CMK (cell line): ENCODE measurements around the gene TNFAIP2.

Source experiments
- DNase-seq: peaks from one replicate; pipeline ENCODE4 v3.0.0-alpha.2; 2010; ENCODE audit warnings: low read depth

Gene TNFAIP2

DNA sequence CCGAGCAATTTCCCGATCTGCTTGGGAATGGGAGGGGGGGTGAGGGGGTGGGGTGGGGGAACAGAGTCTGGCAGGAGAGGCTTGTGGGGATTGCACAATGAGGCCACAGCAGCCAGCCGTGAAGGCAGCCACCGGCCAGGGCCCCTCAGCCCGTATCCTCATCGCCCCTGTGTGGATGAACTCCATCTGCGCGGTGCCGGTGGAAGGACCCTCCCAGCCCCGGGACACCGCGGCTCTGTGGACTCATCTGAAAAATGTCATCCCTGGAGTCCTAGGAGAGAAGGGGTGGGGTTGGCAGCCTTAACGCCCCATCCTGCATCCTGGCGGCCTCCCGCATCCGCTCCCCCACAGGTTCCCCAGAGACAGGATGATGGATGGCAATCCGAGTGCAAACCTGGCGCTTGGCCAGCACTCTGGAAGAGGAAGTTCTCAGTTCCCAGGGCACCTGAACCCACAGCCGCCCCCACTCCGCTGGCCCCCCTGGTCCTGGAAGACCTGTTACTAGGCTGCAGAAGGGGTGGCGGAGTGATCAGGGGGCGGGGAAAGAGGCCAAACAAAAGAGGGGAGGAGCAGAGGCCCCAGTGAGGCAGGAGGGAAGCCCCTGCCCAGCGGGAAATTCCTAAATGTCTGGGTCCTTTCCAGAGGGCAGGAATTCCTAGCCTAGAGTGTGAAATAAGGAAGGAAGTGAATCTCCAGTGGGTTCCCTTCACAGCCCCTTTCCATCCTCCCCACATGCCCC lies 1.2 kb upstream of the TNFAIP2 start:
- peak; percentile 82 for DNase-seq

- no peak for DNase-seq
Observed at GRCh38 chr14:103122585-103122946, 695 bp upstream of the TNFAIP2 start.

DNA sequence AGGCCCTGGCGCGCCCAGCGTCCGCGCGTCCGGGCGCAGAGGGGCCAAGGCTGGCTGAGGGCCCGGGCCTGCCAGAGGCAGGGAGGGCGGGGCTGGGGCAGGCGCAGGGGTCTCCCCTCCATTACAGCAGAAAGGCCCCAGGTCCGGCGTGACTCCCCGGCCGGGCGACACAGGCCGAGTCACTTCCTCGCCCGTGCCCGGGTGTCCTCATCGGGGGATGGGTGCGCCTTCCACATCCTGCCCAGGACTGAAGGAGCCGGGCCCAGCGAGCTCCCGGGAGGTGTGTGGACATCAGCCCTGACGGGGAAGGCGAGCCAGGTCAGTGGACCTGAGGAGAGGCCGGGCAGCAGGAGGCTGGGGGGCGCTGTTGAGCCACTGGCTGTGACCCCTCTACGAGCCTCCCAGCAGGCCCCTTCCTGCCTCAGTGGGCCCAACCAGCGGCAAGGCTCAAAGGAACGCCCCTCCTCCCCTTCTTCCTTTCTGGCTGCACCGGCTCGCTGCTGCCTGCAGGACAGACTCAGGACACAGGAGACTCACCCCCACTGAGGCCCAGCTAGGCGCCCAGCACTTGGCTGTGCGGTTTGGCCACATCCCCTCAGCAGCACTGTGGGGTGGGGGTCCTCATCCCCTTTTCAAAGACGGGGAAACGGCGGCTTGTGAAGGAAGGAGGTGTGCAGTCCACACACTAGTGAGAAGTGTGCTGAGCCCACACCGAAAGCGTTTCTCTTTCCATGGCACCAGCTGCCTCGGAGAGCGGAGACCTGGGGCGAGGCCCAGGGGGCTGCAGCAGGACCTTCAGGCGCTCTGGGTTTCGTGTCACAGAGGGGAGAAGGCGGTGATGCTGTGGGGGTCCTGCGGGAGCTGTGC lies 606 bp downstream of the TNFAIP2 start:
- DNase-seq, result no peak

GRCh38 chr14:103124501-103125001 lies 1.3 kb downstream of the TNFAIP2 start:
- DNase-seq, result no peak

DNA sequence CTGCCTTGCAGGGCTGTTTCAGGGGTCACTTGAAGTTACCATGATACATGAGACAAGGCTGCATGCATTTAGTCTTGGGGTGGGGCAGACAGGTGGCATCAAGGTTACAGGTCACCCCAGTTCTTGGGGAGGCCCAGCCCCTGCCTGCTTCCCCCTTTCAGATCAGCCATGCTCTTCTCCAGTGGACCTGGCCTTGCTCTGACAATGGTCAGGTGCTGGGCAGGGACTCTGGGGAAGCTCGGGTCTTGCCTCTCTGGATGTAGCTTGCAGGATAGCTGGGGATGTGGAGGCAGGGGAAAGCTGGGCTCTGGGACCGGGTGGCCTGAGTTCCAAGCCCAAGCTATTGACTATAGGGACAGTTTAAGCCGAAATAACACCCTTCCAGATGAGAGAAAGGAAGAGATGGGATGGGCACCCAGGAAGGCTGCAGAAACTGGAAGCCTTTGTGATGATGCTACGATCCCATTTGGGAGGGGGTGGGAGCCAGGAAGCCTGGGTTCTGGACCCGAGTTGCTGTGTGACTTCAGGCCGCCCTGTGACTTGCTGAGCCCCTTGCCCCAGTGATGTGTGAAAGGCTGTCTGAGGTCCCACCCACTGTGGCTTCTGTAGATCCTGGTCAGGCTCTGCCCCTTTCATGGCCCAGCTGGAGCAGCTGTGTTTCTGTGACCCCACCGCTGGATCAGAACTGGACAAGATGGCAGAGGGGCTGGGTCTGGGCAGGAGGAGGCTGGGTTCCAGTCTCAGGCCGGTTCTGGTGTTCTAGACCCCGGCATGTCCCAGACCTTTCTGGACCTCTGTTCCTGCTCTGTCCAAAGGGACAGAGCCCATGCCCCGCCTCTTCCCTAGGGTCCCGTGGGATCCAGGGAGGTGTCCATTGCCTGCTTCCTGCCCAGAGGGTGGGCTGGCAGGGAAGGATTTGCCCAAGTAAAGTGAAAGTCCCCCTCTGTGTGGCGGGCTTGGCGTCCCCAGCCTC lies 2.1 kb downstream of the TNFAIP2 start:
- DNase-seq, result no peak

GRCh38 chr14:103126088-103126872 lies 3.0 kb downstream of the TNFAIP2 start:
- no peak for DNase-seq

DNA sequence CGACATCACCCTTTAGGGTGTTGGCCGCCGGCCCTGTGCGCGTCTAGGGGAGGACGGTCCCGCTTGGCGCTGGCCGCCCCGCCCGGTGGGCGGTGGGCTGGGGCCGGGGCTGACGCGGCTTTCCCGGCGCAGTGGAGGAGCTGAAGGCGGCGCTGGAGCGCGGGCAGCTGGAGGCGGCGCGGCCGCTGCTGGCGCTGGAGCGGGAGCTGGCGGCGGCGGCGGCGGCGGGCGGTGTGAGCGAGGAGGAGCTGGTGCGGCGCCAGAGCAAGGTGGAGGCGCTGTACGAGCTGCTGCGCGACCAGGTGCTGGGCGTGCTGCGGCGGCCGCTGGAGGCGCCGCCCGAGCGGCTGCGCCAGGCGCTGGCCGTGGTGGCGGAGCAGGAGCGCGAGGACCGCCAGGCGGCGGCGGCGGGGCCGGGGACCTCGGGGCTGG lies 3.6 kb downstream of the TNFAIP2 start:
- DNase-seq, result no peak

DNA sequence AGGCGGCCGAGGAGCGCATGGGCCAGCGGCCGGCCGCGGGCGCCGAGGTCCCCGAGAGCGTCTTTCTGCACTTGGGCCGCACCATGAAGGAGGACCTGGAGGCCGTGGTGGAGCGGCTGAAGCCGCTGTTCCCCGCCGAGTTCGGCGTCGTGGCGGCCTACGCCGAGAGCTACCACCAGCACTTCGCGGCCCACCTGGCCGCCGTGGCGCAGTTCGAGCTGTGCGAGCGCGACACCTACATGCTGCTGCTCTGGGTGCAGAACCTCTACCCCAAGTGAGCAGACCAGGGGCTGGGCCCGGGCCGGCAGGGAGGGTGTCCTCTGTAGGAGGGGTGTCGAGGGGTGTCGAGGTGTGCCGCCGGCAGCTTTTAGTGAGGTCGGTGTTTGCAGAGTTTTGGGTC lies 4.1 kb downstream of the TNFAIP2 start:
- DNase-seq, result no peak

DNA sequence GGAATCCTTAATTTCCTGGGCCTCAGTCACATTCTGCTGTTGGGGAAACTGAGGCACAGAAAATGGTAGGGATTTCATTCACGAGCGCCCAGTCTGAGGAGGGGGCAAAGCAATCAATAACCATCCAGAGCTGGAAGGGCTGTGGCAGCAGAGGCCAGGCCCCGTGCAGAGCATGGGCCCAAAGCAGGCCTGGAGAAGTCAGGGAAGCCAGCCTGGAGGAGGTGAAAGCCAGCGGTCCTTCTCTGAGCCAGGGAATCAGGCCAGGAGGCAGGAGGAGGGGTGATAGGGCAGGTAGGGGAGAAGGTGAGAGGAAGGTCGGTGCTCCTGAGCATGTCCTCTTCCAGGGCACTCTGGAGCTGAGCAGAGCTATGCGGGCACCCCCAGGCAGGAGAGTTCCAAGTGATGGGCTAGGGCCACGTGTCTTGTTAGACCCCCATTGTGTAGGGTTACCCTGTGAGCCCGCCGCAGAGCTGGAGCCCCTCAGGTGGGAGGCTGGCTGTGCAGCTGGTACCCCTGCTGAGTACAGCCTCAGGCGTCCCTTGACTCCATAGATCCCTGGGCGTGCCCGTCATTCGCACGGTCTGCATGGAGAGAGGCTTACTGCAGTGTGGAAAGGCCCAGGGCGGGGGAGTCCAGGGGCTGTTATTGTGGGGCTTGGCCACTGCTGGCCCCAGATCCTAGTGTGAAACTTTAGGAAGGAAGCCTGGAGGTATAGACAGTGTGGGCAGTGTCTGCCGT lies 4.8 kb downstream of the TNFAIP2 start:
- DNase-seq, result no peak

GRCh38 chr14:103128631-103129300 lies 5.5 kb downstream of the TNFAIP2 start:
- DNase-seq, result no peak

DNA sequence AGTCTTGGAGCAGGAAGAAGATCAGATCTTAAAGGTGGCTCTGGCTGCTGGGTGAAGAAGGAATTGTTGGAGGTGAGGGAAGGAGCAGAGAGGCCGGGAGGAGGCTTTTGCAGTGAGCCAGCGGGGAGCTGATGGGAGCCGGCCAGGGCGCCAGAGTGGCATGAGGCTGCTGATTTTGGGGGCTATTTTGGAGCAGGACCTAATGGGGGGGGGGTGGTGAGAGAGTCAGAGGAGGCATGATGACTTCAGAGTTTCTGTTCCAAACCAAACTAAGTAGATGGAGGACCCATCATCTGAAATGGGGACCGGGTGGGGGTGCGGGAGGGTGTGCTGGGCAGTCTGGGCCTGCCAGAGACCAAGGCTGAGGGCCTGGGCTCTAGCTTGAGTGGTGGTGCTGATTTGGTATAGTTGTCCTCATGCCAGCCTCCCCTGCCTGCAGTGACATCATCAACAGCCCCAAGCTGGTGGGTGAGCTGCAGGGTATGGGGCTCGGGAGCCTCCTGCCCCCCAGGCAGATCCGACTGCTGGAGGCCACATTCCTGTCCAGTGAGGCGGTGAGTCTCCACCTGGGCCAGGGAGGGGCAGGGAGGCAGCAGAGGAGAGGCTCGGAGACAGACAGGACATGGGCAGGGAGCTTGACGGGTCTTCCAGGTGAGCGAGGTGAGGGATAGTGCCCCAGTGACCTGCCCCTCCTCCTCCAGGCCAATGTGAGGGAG lies 6.2 kb downstream of the TNFAIP2 start:
- DNase-seq, result no peak

- DNase-seq, result no peak
Observed at GRCh38 chr14:103130017-103130764, 6.9 kb downstream of the TNFAIP2 start.

DNA sequence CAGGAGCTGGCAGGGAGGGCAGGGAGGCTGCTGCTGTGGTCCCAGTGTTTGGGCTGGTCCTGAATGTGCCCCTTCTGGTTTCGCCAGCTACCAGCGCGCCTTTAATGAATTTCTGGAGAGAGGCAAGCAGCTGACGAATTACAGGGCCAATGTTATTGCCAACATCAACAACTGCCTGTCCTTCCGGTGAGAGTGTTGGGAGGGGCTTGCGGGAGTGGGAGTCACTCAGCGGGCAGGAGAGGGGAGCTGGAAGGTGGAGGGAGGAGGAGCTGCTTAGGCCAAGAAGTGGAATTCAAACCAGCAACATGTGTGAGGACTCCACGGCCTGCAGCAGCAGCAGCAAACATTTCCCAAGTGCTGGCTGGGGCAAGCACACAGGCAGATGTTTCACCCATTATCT lies 7.7 kb downstream of the TNFAIP2 start:
- no peak for DNase-seq

GRCh38 chr14:103131580-103131979 lies 8.3 kb downstream of the TNFAIP2 start:
- no peak for DNase-seq

DNA sequence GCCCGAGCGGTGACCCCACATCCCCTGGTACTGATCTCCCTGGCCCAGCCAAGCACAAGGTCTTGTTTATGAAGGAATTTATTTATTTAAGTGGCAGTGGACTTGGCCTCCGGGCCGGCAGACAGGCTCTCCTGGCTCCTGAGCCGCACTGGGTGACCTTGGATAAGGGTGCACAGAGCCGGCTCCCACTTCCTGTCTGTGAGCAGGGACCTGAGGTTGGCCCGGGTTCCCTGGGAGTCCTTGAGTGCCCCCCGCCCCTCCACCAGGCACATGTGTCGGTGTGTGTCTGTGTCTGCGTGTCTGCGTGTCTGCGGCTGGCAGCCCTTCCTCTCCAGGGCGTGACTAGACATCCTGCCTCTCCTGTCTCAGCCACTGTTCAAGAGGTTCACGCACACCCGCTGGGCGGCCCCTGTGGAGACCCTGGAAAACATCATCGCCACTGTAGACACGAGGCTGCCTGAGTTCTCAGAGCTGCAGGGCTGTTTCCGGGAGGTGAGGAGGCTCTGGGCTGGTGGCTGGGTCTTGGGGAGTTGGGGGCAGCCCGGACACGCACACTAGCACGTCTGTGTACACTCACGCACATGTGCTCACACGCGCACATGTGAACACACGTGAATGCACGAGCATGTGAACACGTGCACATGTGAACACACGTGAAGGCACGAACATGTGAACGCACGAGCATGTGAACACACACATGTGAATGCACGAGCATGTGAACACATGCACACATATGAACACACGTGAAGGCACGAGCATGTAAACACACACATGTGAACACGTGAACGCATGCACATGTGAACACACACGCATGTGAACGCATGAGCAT lies 9.3 kb downstream of the TNFAIP2 start:
- no peak for DNase-seq

DNA sequence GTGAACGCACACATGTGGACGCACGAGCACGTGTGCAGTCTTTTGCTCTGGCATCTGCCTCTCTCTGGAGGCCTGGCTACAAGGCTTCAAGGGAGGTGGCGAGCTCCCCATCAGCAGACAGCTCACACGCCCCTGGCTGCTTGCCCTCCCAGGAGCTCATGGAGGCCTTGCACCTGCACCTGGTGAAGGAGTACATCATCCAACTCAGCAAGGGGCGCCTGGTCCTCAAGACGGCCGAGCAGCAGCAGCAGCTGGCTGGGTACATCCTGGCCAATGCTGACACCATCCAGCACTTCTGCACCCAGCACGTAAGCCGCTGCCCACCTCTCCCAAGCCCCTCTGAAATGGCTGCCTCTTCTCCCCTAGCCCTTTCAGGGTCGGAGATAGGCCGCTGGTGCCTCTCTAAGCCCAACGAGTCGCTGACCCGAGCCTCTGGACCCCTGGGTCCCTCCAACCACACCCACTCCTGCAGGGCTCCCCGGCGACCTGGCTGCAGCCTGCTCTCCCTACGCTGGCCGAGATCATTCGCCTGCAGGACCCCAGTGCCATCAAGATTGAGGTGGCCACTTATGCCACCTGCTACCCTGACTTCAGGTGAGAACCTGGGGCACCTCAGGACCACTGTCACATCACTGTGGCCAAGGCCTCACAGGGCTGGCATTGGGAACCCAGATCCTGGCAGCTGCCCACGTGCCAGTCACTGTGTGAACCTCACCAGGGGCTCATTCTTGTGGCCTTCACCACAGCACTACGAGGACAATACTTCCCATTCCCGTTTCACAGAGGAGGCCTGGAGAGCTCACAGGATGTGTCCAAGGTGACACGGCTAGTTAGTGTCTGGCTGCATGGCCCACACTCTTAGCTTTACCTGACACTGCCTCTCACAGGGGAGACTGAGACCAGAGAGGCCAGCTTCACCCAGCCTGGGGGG lies 10.2 kb downstream of the TNFAIP2 start:
- no peak for DNase-seq
